Measurements from ENCODE around the gene EMC1. TPM values are rescaled to one million over a fixed set of nuclear protein-coding genes. Genes with fewer than 3 reads are reported as not detected.
"Not testable (repeated sequence)": the region's sequence is repeated elsewhere in the genome, so short reads cannot be mapped to it uniquely, and the experiment has no call there.

EMC1 gene
- total RNA-seq, 1 donor from 2014 or later, result 75.0 TPM

- DNase-seq (ENCODE audit: low spot score in 2 of 2) (no peak), FAIRE-seq (no peak)
Observed at GRCh38 chr1:19197845-19198244, 53.5 kb downstream of the EMC1 start.

- DNase-seq (ENCODE audit: low spot score in 2 of 2) (no peak), FAIRE-seq (no peak)
Observed at GRCh38 chr1:19196331-19196730, 55.0 kb downstream of the EMC1 start.

GRCh38 chr1:19193004-19193403 is 58.3 kb downstream of the EMC1 start:
- FAIRE-seq, result no peak
- DNase-seq (ENCODE audit: low spot score in 2 of 2), result no peak

- no peak for DNase-seq (ENCODE audit: low spot score in 2 of 2)
- no peak for FAIRE-seq
Observed at GRCh38 chr1:19191811-19192210, 59.5 kb downstream of the EMC1 start.

GRCh38 chr1:19190468-19190867 is 60.9 kb downstream of the EMC1 start:
- FAIRE-seq (no peak), DNase-seq (ENCODE audit: low spot score in 2 of 2) (no peak)

GRCh38 chr1:19189270-19189669 is 62.1 kb downstream of the EMC1 start:
- no peak for FAIRE-seq
- DNase-seq (ENCODE audit: low spot score in 2 of 2), result no peak

GRCh38 chr1:19187852-19188251 is 63.5 kb downstream of the EMC1 start:
- DNase-seq (ENCODE audit: low spot score in 2 of 2), result no peak
- FAIRE-seq, result no peak

GRCh38 chr1:19186001-19186400 is 65.3 kb downstream of the EMC1 start:
- FAIRE-seq, result no peak
- DNase-seq (ENCODE audit: low spot score in 2 of 2), result no peak

GRCh38 chr1:19182223-19182622 is 69.1 kb downstream of the EMC1 start:
- FAIRE-seq (no peak), DNase-seq (ENCODE audit: low spot score in 2 of 2) (no peak)

GRCh38 chr1:19180265-19180657 is 71.1 kb downstream of the EMC1 start:
- not testable (repeated sequence) for FAIRE-seq; DNase-seq (ENCODE audit: low spot score in 2 of 2)

GRCh38 chr1:19179597-19180264 is 71.6 kb downstream of the EMC1 start:
- FAIRE-seq (no peak), DNase-seq (ENCODE audit: low spot score in 2 of 2) (no peak)

GRCh38 chr1:19178734-19179398 is 72.5 kb downstream of the EMC1 start:
- DNase-seq (ENCODE audit: low spot score in 2 of 2) (no peak), FAIRE-seq (no peak)

GRCh38 chr1:19177811-19178210 is 73.5 kb downstream of the EMC1 start:
- FAIRE-seq, result no peak
- DNase-seq (ENCODE audit: low spot score in 2 of 2), result no peak

- DNase-seq (ENCODE audit: low spot score in 2 of 2) (peak in 1 of 2 donors; percentile 20), FAIRE-seq (no peak)
Observed at GRCh38 chr1:19169642-19170041, 81.7 kb downstream of the EMC1 start.

- DNase-seq (ENCODE audit: low spot score in 2 of 2), result no peak
- no peak for FAIRE-seq
Observed at GRCh38 chr1:19167140-19167539, 84.2 kb downstream of the EMC1 start.

GRCh38 chr1:19166066-19166465 is 85.3 kb downstream of the EMC1 start:
- DNase-seq (ENCODE audit: low spot score in 2 of 2) (no peak), FAIRE-seq (no peak)

Other genes with a start within 250 kb of the EMC1 start
- gene UBR4, start 41.3 kb downstream of the EMC1 start, total RNA-seq, result 69.7 TPM
- gene MRTO4, start 281 bp upstream of the EMC1 start, total RNA-seq, result 31.8 TPM
- gene AKR7A3, start 37.2 kb upstream of the EMC1 start, total RNA-seq, result 1.2 TPM
- gene AKR7A2, start 60.6 kb upstream of the EMC1 start, total RNA-seq, result 21.6 TPM
- gene SLC66A1, start 60.8 kb upstream of the EMC1 start, total RNA-seq, result 17.9 TPM
- gene CAPZB, start 234.0 kb upstream of the EMC1 start, total RNA-seq, result 47.7 TPM